Vagina (tissue), 2 donors: ENCODE data around the gene DFFA. TPM values are rescaled to one million over a fixed set of nuclear protein-coding genes. Genes with fewer than 3 reads are reported as not detected.

ENCODE experiments used
- DNase-seq, 2 donors: peaks; one replicate each; pipeline ENCODE4 v3.0.0-alpha.2; 2017; ENCODE audit errors: extremely low spot score in 2 of 2
- H3K27ac ChIP-seq: fragments of 200-600 bp; sonication (generic); one replicate; pipeline ENCODE4 v1.5.1; 2019
- H3K27me3 ChIP-seq: fragments of 200-600 bp; sonication (generic); one replicate; pipeline ENCODE4 v1.5.1; 2019
- H3K36me3 ChIP-seq, 2 donors: fragments of 200-600 bp; sonication (generic); one replicate each; pipeline ENCODE4 v1.5.1; 2017 to 2019
- H3K4me1 ChIP-seq: fragments of 200-600 bp; sonication (generic); one replicate; pipeline ENCODE4 v1.5.1; 2019
- H3K4me3 ChIP-seq, 2 donors: fragments of 200-600 bp; sonication (generic); 1 replicate in 1 of 2; 2 replicates in 1 of 2; pipeline ENCODE4 v1.5.1; 2016 to 2019
- H3K9me3 ChIP-seq: fragments of 200-600 bp; sonication (generic); one replicate; pipeline ENCODE4 v1.5.1; 2019
- CTCF ChIP-seq, 3 experiments: fragments of 450-650 bp in 2 of 3; fragments of 200-600 bp in 1 of 3; sonication (generic) in 1 of 3; IDR thresholded peaks; one replicate each; pipeline ENCODE4 v1.5.1; 2017 to 2019; ENCODE audit warnings: antibody characterized with exemption in 3 of 3, mild to moderate bottlenecking in 2 of 3, moderate library complexity in 2 of 3
- POLR2A ChIP-seq, 2 donors: fragments of 450-650 bp; IDR thresholded peaks; one replicate each; pipeline ENCODE4 v1.6.1; 2017; ENCODE audit warnings: antibody characterized with exemption in 2 of 2, mild to moderate bottlenecking in 2 of 2, moderate library complexity in 2 of 2
- POLR2AphosphoS5 ChIP-seq, 2 donors: sonication (generic); formaldehyde crosslinking; IDR thresholded peaks; one replicate each; pipeline ENCODE4 v1.9.0; 2017; ENCODE audit warnings: antibody characterized with exemption in 2 of 2, mild to moderate bottlenecking in 2 of 2, low read depth in 1 of 2; ENCODE audit not compliant: insufficient read depth in 1 of 2
- intact Hi-C: fragments of 100-400 bp; cut with DNase I; formaldehyde crosslinking; loops from one replicate; pipeline ENCODE4 v1.15.1; 2023
- total RNA-seq: library from RNA; depleted of rRNA; stranded (reverse); fragments of >200 nt; gene quantifications from one replicate; pipeline ENCODE4 v1.2.3, GENCODE V29; 2016

Gene DFFA
- total RNA-seq, 1 donor from 2014 or later, result 16.2 TPM

GRCh38 chr1:10495475-10495817 is 23.1 kb upstream of the DFFA start:
- Histone ChIP-seq H3K27ac (peak overlapping the region; percentile 74), H3K4me3 (peak overlapping the region in 1 of 2 donors; percentile 17), H3K4me1 (peaks cover 27% of the 10 kb centered on the region), H3K27me3 (no peaks in the 10 kb centered on the region), H3K36me3 (no peaks in the 10 kb centered on the region), H3K9me3 (no peaks in the 10 kb centered on the region)
- TF ChIP-seq POLR2A (IDR thresholded peaks at IDR 0.05), result no peak
- no peak for TF ChIP-seq CTCF (IDR thresholded peaks at IDR 0.05)
- TF ChIP-seq POLR2AphosphoS5 (IDR thresholded peaks at IDR 0.05; ENCODE audit: insufficient read depth in 1 of 2, low read depth in 1 of 2), result no peak
- no peak for DNase-seq
- intact Hi-C loops, result no loop called here

- peaks cover 27% of the 10 kb centered on the region for H3K4me1 ChIP-seq
- H3K27me3 ChIP-seq, result no peaks in the 10 kb centered on the region
- peak overlapping the region; percentile 12 to 17 for H3K4me3 ChIP-seq
- no peaks in the 10 kb centered on the region for H3K9me3 ChIP-seq
- H3K27ac ChIP-seq, result peak overlapping the region; percentile 74
- intact Hi-C loops, result no loop called here
- no peaks in the 10 kb centered on the region for H3K36me3 ChIP-seq
- TF ChIP-seq CTCF (IDR thresholded peaks at IDR 0.05) (peak; percentile 81 to 91 (median 87)), POLR2A (IDR thresholded peaks at IDR 0.05) (no peak), POLR2AphosphoS5 (IDR thresholded peaks at IDR 0.05; ENCODE audit: insufficient read depth in 1 of 2, low read depth in 1 of 2) (peak in 1 of 2 donors; percentile 4)
- DNase-seq, result no peak
Observed at GRCh38 chr1:10494754-10495474, 22.6 kb upstream of the DFFA start.

GRCh38 chr1:10494418-10494753 is 22.1 kb upstream of the DFFA start:
- Histone ChIP-seq H3K27ac (no peak overlapping the region), H3K4me3 (no peak overlapping the region), H3K36me3 (no peaks in the 10 kb centered on the region), H3K9me3 (no peaks in the 10 kb centered on the region), H3K27me3 (no peaks in the 10 kb centered on the region), H3K4me1 (peaks cover 27% of the 10 kb centered on the region)
- intact Hi-C loops, result no loop called here
- no peak for TF ChIP-seq POLR2AphosphoS5 (IDR thresholded peaks at IDR 0.05; ENCODE audit: insufficient read depth in 1 of 2, low read depth in 1 of 2)
- no peak for TF ChIP-seq CTCF (IDR thresholded peaks at IDR 0.05)
- TF ChIP-seq POLR2A (IDR thresholded peaks at IDR 0.05), result no peak
- DNase-seq, result no peak

- intact Hi-C loops, result no loop called here
Observed at GRCh38 chr1:10490286-10490970, 18.1 kb upstream of the DFFA start.

More at GRCh38 chr1:10490286-10490970, 18.1 kb upstream of the DFFA start:
- Histone ChIP-seq H3K9me3 (no peaks in the 10 kb centered on the region), H3K27me3 (no peaks in the 10 kb centered on the region), H3K4me1 (peaks cover 14% of the 10 kb centered on the region), H3K36me3 (no peaks in the 10 kb centered on the region), H3K27ac (no peak overlapping the region), H3K4me3 (no peak overlapping the region)
- TF ChIP-seq CTCF (IDR thresholded peaks at IDR 0.05) (no peak), POLR2A (IDR thresholded peaks at IDR 0.05) (no peak), POLR2AphosphoS5 (IDR thresholded peaks at IDR 0.05; ENCODE audit: insufficient read depth in 1 of 2, low read depth in 1 of 2) (no peak)
- no peak for DNase-seq
